H1 (cell line): Measurements from ENCODE around the gene PDE4D. TPM values are rescaled to one million over a fixed set of nuclear protein-coding genes. Genes with fewer than 3 reads are reported as not detected.

ENCODE experiments used
- CTCF ChIA-PET: fragments of 300-600 bp; sonication (Branson Sonifier 250); formaldehyde crosslinking; loops from one replicate; lab custom pipeline; 2021; ENCODE audit not compliant: partially characterized antibody; lab: Charles Lee
- POLR2A ChIA-PET: fragments of 300-600 bp; sonication (Branson Sonifier 250); formaldehyde crosslinking; loops from one replicate; lab custom pipeline; 2021; ENCODE audit warnings: inconsistent platforms; ENCODE audit not compliant: partially characterized antibody; lab: Charles Lee
- DNase-seq, 2 experiments: peaks; one replicate each; pipeline versions ENCODE4 v3.0.0 to v3.0.0-alpha.2; 2010 to 2022; ENCODE audit warnings: low spot score in 2 of 2, low read depth in 1 of 2, mixed read lengths in 1 of 2
- FAIRE-seq: peaks from 2 replicates; lab custom pipeline; 2011; peaks lifted over from hg19 to GRCh38; lab: Jason Lieb, UNC
- H2AFZ ChIP-seq: 2 replicates; pipeline ENCODE4 v1.8.1; 2012; ENCODE audit warnings: low read length, inconsistent platforms
- H2AK5ac ChIP-seq: 2 replicates; pipeline ENCODE4 v1.6.1; 2013; ENCODE audit warnings: low read depth, low read length
- H2BK120ac ChIP-seq: replicated peaks from 2 replicates; pipeline ENCODE3; 2013; ENCODE audit warnings: low read depth, low read length, inconsistent platforms
- H2BK12ac ChIP-seq: 2 replicates; pipeline ENCODE4 v1.6.1; 2013; ENCODE audit warnings: low read depth, low read length
- H2BK15ac ChIP-seq: 2 replicates; pipeline ENCODE4 v1.6.1; 2013; ENCODE audit warnings: low read length
- H2BK20ac ChIP-seq: 2 replicates; pipeline ENCODE4 v1.6.1; 2013; ENCODE audit warnings: low read length
- H2BK5ac ChIP-seq: 2 replicates; pipeline ENCODE4 v1.6.1; 2013; ENCODE audit warnings: low read depth, low read length
- H3K14ac ChIP-seq: 2 replicates; pipeline ENCODE4 v1.6.1; 2013; ENCODE audit warnings: inconsistent platforms; ENCODE audit not compliant: insufficient read length
- H3K18ac ChIP-seq: 2 replicates; pipeline ENCODE4 v1.6.1; 2013; ENCODE audit warnings: low read length; ENCODE audit errors: extremely low read depth
- H3K23ac ChIP-seq: 2 replicates; pipeline ENCODE4 v1.6.1; 2013; ENCODE audit warnings: inconsistent platforms; ENCODE audit not compliant: insufficient read length
- H3K23me2 ChIP-seq: 2 replicates; pipeline ENCODE4 v1.6.1; 2013; ENCODE audit warnings: low read depth, low read length
- H3K27ac ChIP-seq: 2 replicates; pipeline ENCODE4 v1.6.1; 2011; ENCODE audit warnings: low read depth, low read length, inconsistent platforms
- H3K27me3 ChIP-seq, 4 experiments: replicated peaks in 1 of 4; 1 replicate in 1 of 4; 2 replicates in 3 of 4; pipeline versions ENCODE4 v1.6.1 to v1.8.1; 2011 to 2013; ENCODE audit warnings: low read length in 3 of 4, mild to moderate bottlenecking in 3 of 4, inconsistent platforms in 2 of 4, mixed read lengths in 2 of 4, moderate library complexity in 1 of 4; ENCODE audit not compliant: control insufficient read depth in 3 of 4, insufficient read depth in 3 of 4; ENCODE audit errors: extremely low read depth in 1 of 4
- H3K36me3 ChIP-seq, 4 experiments: 2 replicates each; pipeline versions ENCODE4 v1.6.1 to v1.8.1; 2011 to 2013; ENCODE audit warnings: mild to moderate bottlenecking in 4 of 4, low read length in 3 of 4, moderate library complexity in 2 of 4, control low read depth in 1 of 4, inconsistent platforms in 1 of 4; ENCODE audit not compliant: insufficient read depth in 4 of 4, control insufficient read depth in 2 of 4
- H3K4ac ChIP-seq: replicated peaks from 2 replicates; pipeline ENCODE3; 2013; ENCODE audit warnings: low read length, low read depth, mixed read lengths, inconsistent platforms; ENCODE audit not compliant: insufficient read length
- H3K4me1 ChIP-seq, 4 experiments: replicated peaks in 1 of 4; 1 replicate in 1 of 4; 2 replicates in 3 of 4; pipeline versions ENCODE4 v1.6.1 to v1.8.1; 2011 to 2013; ENCODE audit warnings: low read length in 3 of 4, inconsistent platforms in 2 of 4, mixed read lengths in 1 of 4; ENCODE audit not compliant: insufficient read depth in 4 of 4, control insufficient read depth in 3 of 4
- H3K4me2 ChIP-seq, 2 experiments: 2 replicates each; pipeline versions ENCODE4 v1.6.1 to v1.8.1; 2011 to 2013; ENCODE audit warnings: low read depth in 2 of 2, low read length in 2 of 2, control low read depth in 1 of 2, inconsistent platforms in 1 of 2, mild to moderate bottlenecking in 1 of 2; ENCODE audit not compliant: insufficient read depth in 1 of 2
- H3K4me3 ChIP-seq, 4 experiments: fragments of 200-600, 300-600 bp in 1 of 4; sonication (generic), shearing (Covaris generic), sonication (Bioruptor Twin) in 1 of 4; 2 replicates each; pipeline versions ENCODE4 v1.5.1 to v1.8.1; 2011 to 2016; ENCODE audit warnings: low read length in 4 of 4, low read depth in 3 of 4, control low read depth in 2 of 4, inconsistent platforms in 2 of 4, mild to moderate bottlenecking in 2 of 4, mixed read lengths in 1 of 4, moderate library complexity in 1 of 4; ENCODE audit not compliant: insufficient read depth in 2 of 4; ENCODE audit errors: extremely low read depth in 1 of 4
- H3K56ac ChIP-seq: replicated peaks from 2 replicates; pipeline ENCODE3; 2013; ENCODE audit warnings: low read depth, mild to moderate bottlenecking, mixed read lengths, low read length, inconsistent platforms; ENCODE audit not compliant: insufficient read length
- H3K79me1 ChIP-seq: 2 replicates; pipeline ENCODE4 v1.6.1; 2013; ENCODE audit warnings: low read depth, low read length, control low read depth
- H3K79me2 ChIP-seq, 2 experiments: 2 replicates each; pipeline versions ENCODE4 v1.6.1 to v1.8.1; 2012 to 2013; ENCODE audit warnings: low read length in 2 of 2, mild to moderate bottlenecking in 2 of 2, inconsistent platforms in 1 of 2; ENCODE audit not compliant: insufficient read depth in 2 of 2, control insufficient read depth in 1 of 2
- H3K9ac ChIP-seq, 4 experiments: replicated peaks in 1 of 4; 1 replicate in 1 of 4; 2 replicates in 3 of 4; pipeline versions ENCODE4 v1.6.1 to v1.8.1; 2011 to 2013; ENCODE audit warnings: low read depth in 3 of 4, low read length in 3 of 4, control low read depth in 2 of 4, mild to moderate bottlenecking in 2 of 4, moderate library complexity in 2 of 4, inconsistent platforms in 1 of 4; ENCODE audit errors: extremely low read depth in 1 of 4
- H3K9me3 ChIP-seq, 2 experiments: 2 replicates each; pipeline versions ENCODE4 v1.6.1 to v1.8.1; 2012 to 2013; ENCODE audit warnings: mild to moderate bottlenecking in 2 of 2, moderate library complexity in 2 of 2, control low read depth in 1 of 2, inconsistent platforms in 1 of 2, low read depth in 1 of 2, low read length in 1 of 2, mixed read lengths in 1 of 2; ENCODE audit not compliant: insufficient read depth in 2 of 2
- H4K20me1 ChIP-seq, 2 experiments: replicated peaks in 1 of 2; 2 replicates each; pipeline versions ENCODE3 to v1.8.1; 2011 to 2013; ENCODE audit warnings: inconsistent platforms in 2 of 2, low read length in 2 of 2, mild to moderate bottlenecking in 1 of 2; ENCODE audit not compliant: insufficient read depth in 2 of 2, control insufficient read depth in 1 of 2
- H4K5ac ChIP-seq: 2 replicates; pipeline ENCODE4 v1.6.1; 2013; ENCODE audit warnings: low read length, low read depth, mixed read lengths, inconsistent platforms; ENCODE audit not compliant: insufficient read length
- H4K8ac ChIP-seq: 2 replicates; pipeline ENCODE4 v1.8.0; 2013; ENCODE audit warnings: mild to moderate bottlenecking, moderate library complexity, low read length, inconsistent platforms; ENCODE audit not compliant: insufficient read depth; ENCODE audit errors: extremely low read depth
- H4K91ac ChIP-seq: replicated peaks from 2 replicates; pipeline ENCODE3; 2013; ENCODE audit warnings: low read length, mixed read lengths, inconsistent platforms; ENCODE audit not compliant: insufficient read length
- BCL11A ChIP-seq, 2 experiments: IDR thresholded peaks; one replicate each; pipeline ENCODE4 v1.6.1; 2011; ENCODE audit warnings: low read depth in 2 of 2, low read length in 2 of 2, mild to moderate bottlenecking in 2 of 2
- CBX8 ChIP-seq: fragments of 300-800, 300-1000 bp; sonication (generic); IDR thresholded peaks from 2 replicates; pipeline ENCODE4 v1.7.1; 2016; ENCODE audit warnings: low read depth, low read length, borderline replicate concordance
- EZH2 ChIP-seq: fragments of 200-600 bp; sonication (generic); IDR thresholded peaks from 2 replicates; pipeline ENCODE4 v1.7.1; 2012; ENCODE audit warnings: low read depth, mild to moderate bottlenecking, moderate library complexity, low read length, inconsistent platforms; ENCODE audit not compliant: severe bottlenecking
- JUN ChIP-seq: IDR thresholded peaks from 2 replicates; pipeline ENCODE4 v1.6.1; 2011; ENCODE audit warnings: low read depth, mild to moderate bottlenecking, improper control_type of control experiment, low read length
- KDM5A ChIP-seq: fragments of 200-600 bp; IDR thresholded peaks from 2 replicates; pipeline ENCODE4 v1.7.1; 2012; ENCODE audit warnings: mild to moderate bottlenecking, low read length, inconsistent platforms, mixed read lengths
- NANOG ChIP-seq: IDR thresholded peaks from 2 replicates; pipeline ENCODE4 v1.6.1; 2011; ENCODE audit warnings: low read length, low read depth, mild to moderate bottlenecking, inconsistent platforms; ENCODE audit not compliant: insufficient read depth, poor library complexity, severe bottlenecking
- POLR2AphosphoS5 ChIP-seq: IDR thresholded peaks from 2 replicates; pipeline ENCODE4 v1.6.1; 2011; ENCODE audit warnings: low read depth, low read length
- RNF2 ChIP-seq: fragments of 200-900, 300-1000 bp; sonication (generic); IDR thresholded peaks from 2 replicates; pipeline ENCODE4 v1.7.1; 2016; ENCODE audit warnings: borderline replicate concordance, low read depth, mild to moderate bottlenecking, antibody characterized with exemption, low read length; ENCODE audit not compliant: poor library complexity, severe bottlenecking; ENCODE audit errors: missing control alignments
- SRF ChIP-seq: IDR thresholded peaks from 2 replicates; pipeline ENCODE4 v1.6.1; 2011; ENCODE audit warnings: mild to moderate bottlenecking, low read depth, low read length, moderate library complexity
- WGBS, 2 experiments: shearing (Covaris generic) in 1 of 2; methylation state at CpG; one replicate each; pipeline versions ENCODE4 v1.1.6 to v1.1.7; 2013 to 2015; ENCODE audit warnings: low lambda C conversion rate in 2 of 2, mixed read lengths in 2 of 2, inconsistent platforms in 1 of 2, low coverage in 1 of 2, missing lambda C conversion rate in 1 of 2; ENCODE audit not compliant: insufficient replicate concordance in 2 of 2, insufficient coverage in 1 of 2, insufficient read length in 1 of 2; ENCODE audit errors: extremely low coverage in 1 of 2, missing lambda C conversion rate in 1 of 2; 5-methylcytosine and 5-hydroxymethylcytosine counted together
- polyA plus RNA-seq, 7 experiments: library from polyadenylated mRNA; depleted of rRNA in 3 of 7; stranded (reverse) in 5 of 7; unstranded in 2 of 7; fragments of >200 nt in 5 of 7; fragments of 200-250 nt in 2 of 7; gene quantifications; 1 replicate in 5 of 7; 2 replicates in 1 of 7; 4 replicates in 1 of 7; pipeline versions ENCODE4 v1.2.1 to v1.2.3, GENCODE V29; 2011 to 2013; ENCODE audit warnings: missing spikeins in 2 of 7, mixed read lengths in 2 of 7
- total RNA-seq: library from RNA; stranded (reverse); fragmentation: NEBNext Ultra II Directional; extraction: Animal tissue kit (Norgen Biotek cat#: 25700); gene quantifications from 2 replicates; pipeline ENCODE4 v1.2.1, GENCODE V29; 2021
- TF ChIP-seq, protein P1 (sequence below): IDR thresholded peaks from 2 replicates; pipeline ENCODE4 v1.6.1; 2011; ENCODE audit warnings: low read depth, mild to moderate bottlenecking, low read length; ENCODE audit not compliant: insufficient read depth
- TF ChIP-seq, protein P2 (sequence below): IDR thresholded peaks from 2 replicates; pipeline ENCODE4 v1.6.1; 2012; ENCODE audit warnings: low read length, inconsistent platforms

PDE4D gene
- total and polyA plus RNA-seq, 2 of the 8 experiments (the other 6 are each of a cell fraction or from before 2014, with no cell fraction given) = 2.3 to 3.7 TPM

DNA sequence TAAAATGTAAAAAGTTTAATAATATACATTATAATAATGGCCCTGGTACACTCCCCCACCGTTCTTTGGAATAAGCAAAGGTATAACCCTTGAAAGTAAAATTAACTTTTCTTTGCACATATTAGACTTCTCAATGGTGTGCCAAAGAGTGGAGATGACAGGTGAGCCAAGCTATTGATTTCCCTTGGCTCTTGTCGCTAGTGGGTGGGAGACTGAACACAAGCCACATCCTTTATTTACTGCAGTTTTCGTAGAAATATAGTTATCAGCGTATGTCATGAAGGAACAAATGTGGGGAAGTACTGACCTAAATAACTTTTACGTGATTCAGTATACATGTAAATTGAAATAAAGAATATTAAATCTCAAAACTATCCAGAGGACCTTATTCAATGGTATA lies 761.4 kb downstream of the PDE4D start:
- Histone ChIP-seq H3K23ac (no peak overlapping the region), H3K4me3 (no peak overlapping the region), H4K91ac (no peak overlapping the region), H3K9me3 (no peaks in the 10 kb centered on the region), H3K14ac (no peak overlapping the region), H4K20me1 (no peaks in the 10 kb centered on the region), H2BK5ac (no peak overlapping the region), H2AFZ (no peak overlapping the region), H3K4me2 (no peak overlapping the region), H2AK5ac (no peak overlapping the region), H2BK12ac (no peak overlapping the region), H3K27me3 (no peaks in the 10 kb centered on the region), H2BK15ac (no peak overlapping the region), H4K8ac (no peak overlapping the region), H3K56ac (no peak overlapping the region), H3K27ac (no peak overlapping the region), H4K5ac (no peak overlapping the region), H3K9ac (no peak overlapping the region), H3K18ac (no peak overlapping the region), H3K4me1 (peaks cover under 1 to 7% (median 4%) of the 10 kb centered on the region in 4 experiments), H3K36me3 (no peaks in the 10 kb centered on the region), H3K4ac (no peak overlapping the region), H2BK120ac (no peak overlapping the region), H3K23me2 (peaks cover 3% of the 10 kb centered on the region; the same call in 1 of the 2 replicates), H3K79me1 (no peaks in the 10 kb centered on the region), H2BK20ac (no peak overlapping the region), H3K79me2 (no peaks in the 10 kb centered on the region)
- FAIRE-seq = no peak
- CTCF ChIA-PET = interaction anchor here (2.5 kb wide), 1 partner anchor 42 kb away, joined by 9 read pairs; no protein-coding TSS in a partner anchor
- DNase-seq = no peak
- WGBS, 2 experiments = 96% methylated on average over 5 of the region's 5 CpGs; no CpG with 5 or more reads in 1 of the 2 experiments
- POLR2A ChIA-PET = no interaction called here
- TF ChIP-seq SRF (no peak), EZH2 (no peak), RNF2 (no peak), JUN (no peak), POLR2AphosphoS5 (no peak), KDM5A (no peak), NANOG (no peak), BCL11A (IDR thresholded peaks at IDR 0.05; ENCODE audit: low read depth in 2 of 2, low read length in 2 of 2) (no peak), CBX8 (no peak)
- TF ChIP-seq, protein P1, sequence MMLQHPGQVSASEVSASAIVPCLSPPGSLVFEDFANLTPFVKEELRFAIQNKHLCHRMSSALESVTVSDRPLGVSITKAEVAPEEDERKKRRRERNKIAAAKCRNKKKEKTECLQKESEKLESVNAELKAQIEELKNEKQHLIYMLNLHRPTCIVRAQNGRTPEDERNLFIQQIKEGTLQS = no peak
- TF ChIP-seq, protein P2, sequence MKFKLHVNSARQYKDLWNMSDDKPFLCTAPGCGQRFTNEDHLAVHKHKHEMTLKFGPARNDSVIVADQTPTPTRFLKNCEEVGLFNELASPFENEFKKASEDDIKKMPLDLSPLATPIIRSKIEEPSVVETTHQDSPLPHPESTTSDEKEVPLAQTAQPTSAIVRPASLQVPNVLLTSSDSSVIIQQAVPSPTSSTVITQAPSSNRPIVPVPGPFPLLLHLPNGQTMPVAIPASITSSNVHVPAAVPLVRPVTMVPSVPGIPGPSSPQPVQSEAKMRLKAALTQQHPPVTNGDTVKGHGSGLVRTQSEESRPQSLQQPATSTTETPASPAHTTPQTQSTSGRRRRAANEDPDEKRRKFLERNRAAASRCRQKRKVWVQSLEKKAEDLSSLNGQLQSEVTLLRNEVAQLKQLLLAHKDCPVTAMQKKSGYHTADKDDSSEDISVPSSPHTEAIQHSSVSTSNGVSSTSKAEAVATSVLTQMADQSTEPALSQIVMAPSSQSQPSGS = no peak
